GM19395 (cell line): ENCODE data around the gene PTH2.

Source experiments
- ATAC-seq: cut with Tn5 transposase; IDR thresholded peaks from one replicate; pipeline ENCODE4 v1.9.1; 2021; ENCODE audit warnings: mild to moderate bottlenecking, moderate library complexity; ENCODE audit not compliant: unreplicated experiment

Gene PTH2

GRCh38 chr19:49432141-49433073, 9.2 kb upstream of the PTH2 start:
- no peak for ATAC-seq

- no peak for ATAC-seq
These were observed 8.1 kb upstream of the PTH2 start for GRCh38 chr19:49431330-49431749.

GRCh38 chr19:49430678-49431329, 7.6 kb upstream of the PTH2 start:
- no peak for ATAC-seq

- ATAC-seq = no peak
These were observed 7.0 kb upstream of the PTH2 start for GRCh38 chr19:49430172-49430677.

DNA sequence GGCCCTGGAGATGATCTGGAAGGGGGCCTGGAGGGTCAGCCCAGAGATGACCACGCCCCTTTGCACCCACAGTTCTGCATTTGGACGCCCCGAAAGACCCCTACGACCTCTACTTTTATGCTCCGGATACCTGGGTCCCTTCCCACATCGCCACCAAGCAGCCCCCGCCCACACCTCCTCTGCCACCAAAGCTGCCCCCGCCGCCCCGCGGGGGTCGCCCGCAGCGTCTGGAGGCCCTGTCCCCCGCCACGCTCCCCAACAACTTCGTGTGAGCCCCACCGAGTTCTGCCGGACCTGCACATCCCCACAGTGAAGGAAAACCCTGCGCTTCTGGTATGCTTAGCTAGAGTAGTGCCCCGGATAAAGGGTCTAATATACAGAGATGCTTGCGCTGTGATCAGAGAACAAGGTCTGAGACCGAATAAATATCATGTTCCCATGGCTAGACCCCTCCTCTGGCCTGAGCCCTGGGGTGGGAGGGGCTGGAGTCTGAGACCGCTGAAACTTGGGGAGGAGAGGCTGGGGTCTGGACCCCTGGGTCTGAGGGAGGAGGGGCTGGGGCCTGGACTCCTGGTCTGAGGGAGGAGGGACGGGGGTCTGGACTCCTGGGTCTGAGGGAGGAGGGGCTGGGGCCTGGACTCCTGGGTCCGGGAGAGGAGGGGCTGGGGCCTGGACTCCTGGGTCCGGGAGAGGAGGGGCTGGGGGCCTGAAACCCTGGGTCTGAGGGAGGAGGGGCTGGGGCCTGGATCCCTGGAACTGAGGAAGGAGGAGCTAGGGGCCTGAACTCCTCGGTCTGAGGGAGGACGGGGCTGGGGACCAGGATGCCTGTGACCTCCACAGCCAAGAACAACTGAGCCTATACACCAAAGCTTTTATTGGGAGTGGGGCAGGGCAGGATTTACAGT, 5.6 kb upstream of the PTH2 start:
- no peak for ATAC-seq

GRCh38 chr19:49427855-49428546, 4.8 kb upstream of the PTH2 start:
- no peak for ATAC-seq

DNA sequence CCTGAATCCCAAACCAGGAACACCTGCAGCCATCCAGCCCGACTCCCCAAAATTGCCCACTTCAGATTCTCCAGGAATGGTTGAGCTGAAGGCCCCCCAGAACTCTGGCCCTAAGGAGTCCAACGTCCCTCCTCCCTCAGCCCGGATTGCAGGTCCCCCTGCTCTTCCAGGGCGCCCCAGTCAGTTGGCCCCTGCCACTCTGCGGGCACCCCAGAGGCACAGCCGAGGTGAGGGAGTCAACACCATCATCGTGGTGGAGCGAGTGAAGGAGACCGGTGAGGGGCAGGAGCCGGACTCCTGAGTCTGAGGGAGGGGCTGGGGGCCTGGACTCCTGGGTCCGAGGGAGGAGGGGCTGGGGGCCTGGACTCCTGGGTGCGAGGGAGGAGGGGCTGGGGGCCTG, 4.1 kb upstream of the PTH2 start:
- no peak for ATAC-seq

GRCh38 chr19:49425922-49426592, 2.8 kb upstream of the PTH2 start:
- ATAC-seq = no peak

DNA sequence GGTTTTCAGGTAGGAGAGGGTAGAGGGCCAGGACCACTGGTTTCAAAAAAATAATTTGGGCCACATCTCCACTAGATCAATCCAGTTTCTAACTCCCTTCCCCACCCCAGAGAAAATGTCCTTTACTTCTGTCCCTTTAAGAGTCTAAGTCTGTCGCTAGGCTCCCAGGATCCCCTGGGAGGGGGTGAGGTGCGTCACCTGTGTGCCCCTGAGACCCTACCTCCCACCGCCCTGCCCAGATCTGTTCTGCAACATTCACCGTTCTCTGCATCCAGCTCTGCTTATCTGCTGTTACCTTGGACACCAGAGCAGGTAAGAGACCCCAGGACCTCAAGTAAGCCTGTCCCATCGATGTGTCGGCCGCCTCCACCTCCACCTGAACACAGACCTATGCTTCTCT, 1.9 kb upstream of the PTH2 start, which contains the start of gene GFY:
TSS of gene GFY (plus strand) at position 211 of the 400 bp plus-strand sequence. CDS start 1,043 bp downstream, outside the sequence.
- ATAC-seq = no peak

GRCh38 chr19:49423985-49424303, 703 bp upstream of the PTH2 start:
- no peak for ATAC-seq

- no peak for ATAC-seq
These were observed 702 bp downstream of the PTH2 start for GRCh38 chr19:49422407-49423070.

DNA sequence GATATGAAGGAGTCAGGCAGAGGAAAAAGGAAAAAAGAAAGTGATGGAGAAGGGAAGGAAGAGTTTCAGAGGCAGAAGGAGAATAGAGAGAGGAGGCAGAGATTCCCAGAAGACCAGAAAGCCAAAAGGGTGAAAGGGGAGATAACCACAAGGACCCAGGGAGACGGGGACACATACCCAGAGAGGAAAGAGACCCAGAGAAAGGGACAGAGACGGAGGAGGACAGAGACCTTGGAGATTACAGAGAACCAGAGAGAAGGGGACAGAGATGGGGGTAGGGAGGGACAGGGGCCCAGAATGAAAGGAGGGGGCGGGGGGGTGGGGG, 1.4 kb downstream of the PTH2 start:
- ATAC-seq = no peak

- ATAC-seq = no peak
These were observed 2.0 kb downstream of the PTH2 start for GRCh38 chr19:49421039-49421877.

DNA sequence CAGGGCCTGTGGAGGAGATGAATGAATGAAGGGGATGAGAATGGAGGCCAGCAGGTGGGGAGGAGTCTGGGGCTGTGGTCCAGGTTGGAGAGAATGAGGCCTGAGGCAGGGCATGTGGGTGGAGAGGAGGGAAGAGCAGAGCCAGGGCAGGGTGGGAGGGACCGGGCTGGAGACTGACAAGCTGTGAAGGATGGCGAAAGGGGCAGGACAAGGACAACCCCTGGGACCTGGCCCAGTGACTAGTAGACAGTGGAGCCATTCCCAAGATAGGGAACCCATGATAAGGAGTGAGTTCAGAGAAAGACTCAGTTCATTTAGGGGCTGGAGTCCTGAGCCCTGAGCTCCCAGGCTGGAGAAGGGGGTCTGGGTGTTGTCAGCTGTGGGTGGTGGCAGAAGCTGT, 3.0 kb downstream of the PTH2 start:
- no peak for ATAC-seq

GRCh38 chr19:49419173-49419572, 4.1 kb downstream of the PTH2 start:
- ATAC-seq = no peak

DNA sequence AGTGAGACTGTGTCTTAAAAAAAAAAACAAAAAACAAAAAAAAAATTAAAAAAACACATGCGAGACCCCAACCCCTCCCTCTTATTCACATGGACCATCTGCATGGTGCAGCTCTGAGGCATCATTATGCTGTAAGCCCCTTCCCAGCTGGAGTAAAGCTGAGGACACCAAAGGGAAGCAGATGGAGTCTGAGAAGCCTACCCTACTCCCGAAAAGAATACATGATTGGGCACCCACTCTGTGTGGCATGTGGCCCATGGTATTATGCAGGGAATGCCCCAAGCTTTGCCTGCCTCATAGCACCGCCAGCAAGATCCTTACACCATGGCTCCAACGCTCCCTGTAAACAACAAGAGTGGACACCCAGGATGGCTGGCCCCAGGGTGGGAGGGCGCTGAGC, 4.7 kb downstream of the PTH2 start:
- no peak for ATAC-seq

DNA sequence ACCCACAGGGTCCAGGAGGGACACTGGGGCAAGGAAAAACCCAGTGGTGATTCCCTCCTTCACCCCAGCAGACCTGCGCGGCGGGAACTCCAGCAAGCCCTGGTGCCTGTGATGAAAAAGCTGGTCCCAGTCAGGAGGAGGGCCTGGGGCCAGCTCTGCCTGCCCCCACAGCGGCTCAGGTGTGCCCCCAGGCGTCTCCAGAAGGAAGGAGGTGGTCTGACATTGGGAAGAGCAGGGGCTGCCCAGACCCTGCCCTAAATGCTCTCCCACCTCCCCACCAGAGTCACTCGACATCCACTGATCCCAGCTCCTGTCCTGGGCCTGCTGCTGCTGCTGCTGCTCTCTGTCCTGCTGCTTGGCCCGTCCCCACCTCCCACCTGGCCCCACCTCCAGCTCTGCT, 6.2 kb downstream of the PTH2 start:
- ATAC-seq = no peak

GRCh38 chr19:49415810-49416200, 7.4 kb downstream of the PTH2 start:
- ATAC-seq = no peak
